ENCODE results near the gene PLXDC2. TPM values are rescaled to one million over a fixed set of nuclear protein-coding genes. Genes with fewer than 3 reads are reported as not detected.

Gene PLXDC2
- polyA plus RNA-seq, 2 of the 4 experiments (the other 2 are of a cell fraction) = 0.08 to 0.09 TPM

- Histone ChIP-seq H3K4me3 (no peak overlapping the region), H3K9me3 (no peaks in the 10 kb centered on the region), H3K4me1 (no peaks in the 10 kb centered on the region), H3K4me2 (no peak overlapping the region), H3K27ac (no peak overlapping the region)
- FAIRE-seq = no peak
- ChIA-PET CTCF (no interaction called here), POLR2A (no interaction called here)
- ATAC-seq = no peak
- no peak for TF ChIP-seq FOSB (CRISPR knock-in tag; IDR thresholded peaks at IDR 0.05)
- TF ChIP-seq ZNF302 (CRISPR knock-in tag; IDR thresholded peaks at IDR 0.05) = no peak
- no peak for TF ChIP-seq BHLHE40 (IDR thresholded peaks at IDR 0.05; ENCODE audit: low read depth, low read length)
- TF ChIP-seq SMC3 (IDR thresholded peaks at IDR 0.05) = no peak
- TF ChIP-seq RAD21 (conservative IDR thresholded peaks at IDR 0.05 in 1 of 2, IDR thresholded peaks at IDR 0.05 in 1 of 2) = no peak
- peak; percentile 36 for TF ChIP-seq MAFK (IDR thresholded peaks at IDR 0.05; ENCODE audit: partially characterized antibody)
- DNase-seq (ENCODE audit: low read depth in 1 of 2, low spot score in 1 of 2) = no peak
- 17% methylated on average over 3 of the region's 3 CpGs for WGBS (ENCODE audit: missing lambda C conversion rate)
Measured at GRCh38 chr10:20175719-20176118, 359.5 kb downstream of the PLXDC2 start.

- FAIRE-seq = no peak
- Histone ChIP-seq H3K4me2 (no peak overlapping the region), H3K9me3 (no peaks in the 10 kb centered on the region), H3K27ac (no peak overlapping the region), H3K4me1 (no peaks in the 10 kb centered on the region), H3K4me3 (no peak overlapping the region)
- CTCF ChIA-PET = no interaction called here
- no peak for ATAC-seq
- 15% methylated on average over 1 of the region's 1 CpG for WGBS (ENCODE audit: missing lambda C conversion rate)
- DNase-seq (ENCODE audit: low read depth in 1 of 2, low spot score in 1 of 2) = no peak
- POLR2A ChIA-PET = no interaction called here
- TF ChIP-seq BCL3 (IDR thresholded peaks at IDR 0.05) (no peak), HDAC2 (IDR thresholded peaks at IDR 0.05) (no peak), USF2 (IDR thresholded peaks at IDR 0.05) (no peak), POLR2A (IDR thresholded peaks at IDR 0.05; ENCODE audit: low read length) (no peak), CTCF (IDR thresholded peaks at IDR 0.05) (no peak), BHLHE40 (IDR thresholded peaks at IDR 0.05; ENCODE audit: low read depth, low read length) (no peak)
Measured at GRCh38 chr10:20180766-20181165, 364.5 kb downstream of the PLXDC2 start.

GRCh38 chr10:20181434-20181833 lies 365.2 kb downstream of the PLXDC2 start:
- no peak for DNase-seq (ENCODE audit: low read depth in 1 of 2, low spot score in 1 of 2)
- ATAC-seq = no peak
- Histone ChIP-seq H3K4me3 (no peak overlapping the region), H3K4me2 (0 out of 3 replicates have a peak overlapping the region, but pooled peaks have one; percentile 27), H3K27ac (no peak overlapping the region), H3K4me1 (no peaks in the 10 kb centered on the region), H3K9me3 (no peaks in the 10 kb centered on the region)
- 11% methylated on average over 5 of the region's 5 CpGs for WGBS (ENCODE audit: missing lambda C conversion rate)
- POLR2A ChIA-PET = no interaction called here
- TF ChIP-seq HMGXB4 (CRISPR knock-in tag; IDR thresholded peaks at IDR 0.05; ENCODE audit: borderline replicate concordance) = no peak
- no peak for TF ChIP-seq HOXB13 (CRISPR knock-in tag; IDR thresholded peaks at IDR 0.05; ENCODE audit: low read depth)
- TF ChIP-seq SMC3 (IDR thresholded peaks at IDR 0.05) = no peak
- no peak for TF ChIP-seq ZC3H11A (IDR thresholded peaks at IDR 0.05)
- TF ChIP-seq ATOH8 (CRISPR knock-in tag; IDR thresholded peaks at IDR 0.05; ENCODE audit: low read depth) = no peak
- TF ChIP-seq FOSB (CRISPR knock-in tag; IDR thresholded peaks at IDR 0.05) = no peak
- FAIRE-seq = no peak
- CTCF ChIA-PET = interaction anchor here (0.5 kb wide), 1 partner anchor 1784 kb away, joined by 3 read pairs; no protein-coding TSS in a partner anchor

Measured in A549 (cell line).